Subcutaneous preadipocyte (primary cell): ENCODE measurements around the gene EBNA1BP2. TPM values are rescaled to one million over a fixed set of nuclear protein-coding genes. Genes with fewer than 3 reads are reported as not detected.

ENCODE experiments used
- small RNA-seq: library from RNA; depleted of rRNA; stranded (forward); fragments of <200 nt; gene quantifications from one replicate; pipeline ENCODE3, GENCODE V24; 2012
- total RNA-seq: library from RNA; depleted of rRNA; stranded (reverse); fragments of >200 nt; gene quantifications from 2 replicates; pipeline ENCODE4 v1.2.3, GENCODE V29; 2012

EBNA1BP2 gene
- total RNA-seq: 78.6 and 92.1 TPM in 2 replicates

DNA sequence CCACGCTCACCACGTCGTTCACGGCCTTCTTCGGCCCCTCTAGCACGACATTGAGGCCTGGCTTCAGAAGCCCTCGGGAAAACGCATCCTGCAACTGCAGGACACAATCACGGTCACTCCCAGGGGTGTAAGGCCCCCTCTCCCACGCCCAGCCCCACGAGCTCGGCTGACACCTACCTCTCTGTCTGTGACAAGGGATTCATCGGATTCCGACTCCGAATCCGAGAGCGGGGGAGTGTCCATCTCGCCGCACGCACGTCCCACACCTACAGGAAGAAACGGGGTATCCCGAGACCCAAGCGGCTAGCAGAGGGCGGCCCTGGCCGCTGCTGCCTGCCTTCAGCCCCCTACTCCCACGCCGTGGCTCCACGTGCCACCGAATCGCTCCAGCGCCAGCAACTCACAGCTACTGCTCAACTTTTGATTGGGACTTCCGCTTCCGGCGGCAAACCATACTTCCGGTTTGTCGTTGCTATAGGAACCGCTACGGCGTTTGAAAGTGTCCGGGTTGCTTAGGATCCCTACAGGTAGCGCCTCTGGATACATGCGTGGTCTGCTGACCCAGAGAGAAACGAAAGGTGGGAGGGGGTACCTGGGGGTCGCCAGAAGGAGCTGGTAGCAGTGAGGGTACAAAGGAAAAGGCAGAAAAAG is at the start of gene EBNA1BP2, which contains the start of gene CFAP57:
EBNA1BP2 (minus strand) TSS at position 415 of the 651 bp plus-strand sequence; CDS start at position 243, 172 bp downstream.
CFAP57 (plus strand) TSS at position 455 of the 651 bp plus-strand sequence. CDS start 424 bp downstream, outside the sequence.

Small RNAs within 50 kb of the gene (small RNA-seq; reads per million reads assigned to genes)
- not detected for gene RNA5SP46

Other genes starting within 250 kb of the EBNA1BP2 start
- gene SLC2A1, start 213.4 kb downstream of the EBNA1BP2 start, total RNA-seq: 17.3 and 31.7 TPM in 2 replicates
- gene CFAP57, start within 50 bp of the EBNA1BP2 start, total RNA-seq: under 0.01 and 0.20 TPM in 2 replicates
- gene TMEM125, start 97.7 kb upstream of the EBNA1BP2 start, total RNA-seq: not detected in 2 replicates
- not detected in 2 replicates for gene C1orf210, start 113.3 kb upstream of the EBNA1BP2 start, total RNA-seq
- under 0.01 TPM in 2 replicates for gene TIE1, start 128.7 kb upstream of the EBNA1BP2 start, total RNA-seq
- not detected in 2 replicates for gene MPL, start 165.5 kb upstream of the EBNA1BP2 start, total RNA-seq
- gene CDC20, start 186.7 kb upstream of the EBNA1BP2 start, total RNA-seq: 81.9 and 121 TPM in 2 replicates
- 54.0 and 59.4 TPM in 2 replicates for gene ELOVL1, start 195.7 kb upstream of the EBNA1BP2 start, total RNA-seq
- gene MED8, start 217.5 kb upstream of the EBNA1BP2 start, total RNA-seq: 47.8 and 54.0 TPM in 2 replicates
- 23.5 and 38.5 TPM in 2 replicates for gene SZT2, start 217.6 kb upstream of the EBNA1BP2 start, total RNA-seq